Activated T-helper 17 cell treated with anti-CD3 and anti-CD28 coated beads, Interleukin-2, amount 50 U/mL, for 72 hours (primary cell): ENCODE data around the gene MYO15A. TPM values are rescaled to one million over a fixed set of nuclear protein-coding genes. Genes with fewer than 3 reads are reported as not detected.

Experiments used
- ATAC-seq: fragments of 150-1000 bp; cut with Tn5 transposase; replicated peaks from 2 replicates; pipeline ENCODE4 v1.10.0; 2021; ENCODE audit warnings: mild to moderate bottlenecking, moderate library complexity
- H3K27ac Mint-ChIP-seq: one replicate; pipeline ENCODE4 v1.8.0; 2022; ENCODE audit warnings: mixed read lengths
- H3K27me3 Mint-ChIP-seq: one replicate; pipeline ENCODE4 v1.8.0; 2022; ENCODE audit warnings: mixed read lengths
- H3K36me3 Mint-ChIP-seq: one replicate; pipeline ENCODE4 v1.8.0; 2022; ENCODE audit warnings: low read depth, mild to moderate bottlenecking, mixed read lengths
- H3K4me1 Mint-ChIP-seq: one replicate; pipeline ENCODE4 v1.8.0; 2022; ENCODE audit warnings: mixed read lengths
- H3K4me3 Mint-ChIP-seq: one replicate; pipeline ENCODE4 v1.8.0; 2022; ENCODE audit warnings: mild to moderate bottlenecking, mixed read lengths
- H3K9me3 Mint-ChIP-seq: one replicate; pipeline ENCODE4 v1.8.0; 2022; ENCODE audit warnings: mixed read lengths
- total RNA-seq, 2 donors: library from RNA; stranded (reverse); gene quantifications; one replicate each; pipeline ENCODE4 v1.2.3, GENCODE V29; 2022

Gene MYO15A
- total RNA-seq, 2 donors from 2014 or later, result 1.0 to 6.0 TPM

GRCh38 chr17:18132711-18133110 lies 24.2 kb downstream of the MYO15A start:
- ATAC-seq, result no peak
- Mint-ChIP-seq H3K27me3 (no peaks in the 10 kb centered on the region), H3K4me3 (no peak overlapping the region), H3K36me3 (no peaks in the 10 kb centered on the region), H3K27ac (no peak overlapping the region), H3K9me3 (no peaks in the 10 kb centered on the region), H3K4me1 (no peaks in the 10 kb centered on the region)

GRCh38 chr17:18136357-18136756 lies 27.8 kb downstream of the MYO15A start:
- no peaks in the 10 kb centered on the region for H3K36me3 Mint-ChIP-seq
- no peaks in the 10 kb centered on the region for H3K27me3 Mint-ChIP-seq
- no peak for ATAC-seq

GRCh38 chr17:18138065-18138749 lies 29.7 kb downstream of the MYO15A start:
- Mint-ChIP-seq H3K4me3 (no peak overlapping the region), H3K27me3 (no peaks in the 10 kb centered on the region), H3K4me1 (no peaks in the 10 kb centered on the region), H3K9me3 (no peaks in the 10 kb centered on the region), H3K27ac (no peak overlapping the region), H3K36me3 (no peaks in the 10 kb centered on the region)
- no peak for ATAC-seq

More at GRCh38 chr17:18136357-18136756, 27.8 kb downstream of the MYO15A start:
- H3K9me3 Mint-ChIP-seq, result no peaks in the 10 kb centered on the region
- H3K27ac Mint-ChIP-seq, result no peak overlapping the region
- no peaks in the 10 kb centered on the region for H3K4me1 Mint-ChIP-seq
- H3K4me3 Mint-ChIP-seq, result no peak overlapping the region

- H3K27me3 Mint-ChIP-seq, result no peaks in the 10 kb centered on the region
- ATAC-seq, result no peak
- no peaks in the 10 kb centered on the region for H3K36me3 Mint-ChIP-seq
- H3K27ac Mint-ChIP-seq, result no peak overlapping the region
- no peaks in the 10 kb centered on the region for H3K4me1 Mint-ChIP-seq
- H3K9me3 Mint-ChIP-seq, result no peaks in the 10 kb centered on the region
- no peak overlapping the region for H3K4me3 Mint-ChIP-seq
Measured at GRCh38 chr17:18139092-18139491, 30.5 kb downstream of the MYO15A start.

GRCh38 chr17:18139498-18139897 lies 30.9 kb downstream of the MYO15A start:
- no peaks in the 10 kb centered on the region for H3K36me3 Mint-ChIP-seq
- H3K9me3 Mint-ChIP-seq, result no peaks in the 10 kb centered on the region
- H3K27ac Mint-ChIP-seq, result no peak overlapping the region
- H3K4me3 Mint-ChIP-seq, result no peak overlapping the region
- H3K4me1 Mint-ChIP-seq, result no peaks in the 10 kb centered on the region
- ATAC-seq, result no peak
- H3K27me3 Mint-ChIP-seq, result no peaks in the 10 kb centered on the region

- Mint-ChIP-seq H3K9me3 (no peaks in the 10 kb centered on the region), H3K27me3 (no peaks in the 10 kb centered on the region), H3K4me1 (no peaks in the 10 kb centered on the region), H3K4me3 (no peak overlapping the region), H3K27ac (no peak overlapping the region), H3K36me3 (no peaks in the 10 kb centered on the region)
- ATAC-seq, result no peak
Measured at GRCh38 chr17:18139949-18140348, 31.4 kb downstream of the MYO15A start.

GRCh38 chr17:18140648-18141047 lies 32.1 kb downstream of the MYO15A start:
- H3K4me3 Mint-ChIP-seq, result no peak overlapping the region
- H3K27me3 Mint-ChIP-seq, result no peaks in the 10 kb centered on the region
- no peaks in the 10 kb centered on the region for H3K36me3 Mint-ChIP-seq
- H3K4me1 Mint-ChIP-seq, result no peaks in the 10 kb centered on the region
- H3K9me3 Mint-ChIP-seq, result no peaks in the 10 kb centered on the region
- ATAC-seq, result no peak
- H3K27ac Mint-ChIP-seq, result no peak overlapping the region

GRCh38 chr17:18141210-18141803 lies 32.8 kb downstream of the MYO15A start:
- no peaks in the 10 kb centered on the region for H3K27me3 Mint-ChIP-seq
- H3K36me3 Mint-ChIP-seq, result no peaks in the 10 kb centered on the region
- no peak overlapping the region for H3K4me3 Mint-ChIP-seq
- no peaks in the 10 kb centered on the region for H3K4me1 Mint-ChIP-seq
- ATAC-seq, result peak; percentile 54
- H3K9me3 Mint-ChIP-seq, result no peaks in the 10 kb centered on the region
- H3K27ac Mint-ChIP-seq, result no peak overlapping the region

GRCh38 chr17:18142417-18142816 lies 33.9 kb downstream of the MYO15A start:
- no peaks in the 10 kb centered on the region for H3K9me3 Mint-ChIP-seq
- no peaks in the 10 kb centered on the region for H3K27me3 Mint-ChIP-seq
- H3K4me1 Mint-ChIP-seq, result no peaks in the 10 kb centered on the region
- H3K36me3 Mint-ChIP-seq, result no peaks in the 10 kb centered on the region
- no peak overlapping the region for H3K27ac Mint-ChIP-seq
- ATAC-seq, result no peak
- H3K4me3 Mint-ChIP-seq, result no peak overlapping the region

- H3K27ac Mint-ChIP-seq, result no peak overlapping the region
- H3K27me3 Mint-ChIP-seq, result no peaks in the 10 kb centered on the region
- no peak for ATAC-seq
- H3K4me1 Mint-ChIP-seq, result no peaks in the 10 kb centered on the region
- no peak overlapping the region for H3K4me3 Mint-ChIP-seq
- no peaks in the 10 kb centered on the region for H3K9me3 Mint-ChIP-seq
- no peaks in the 10 kb centered on the region for H3K36me3 Mint-ChIP-seq
Measured at GRCh38 chr17:18143044-18143936, 34.7 kb downstream of the MYO15A start.

- ATAC-seq, result no peak
- Mint-ChIP-seq H3K36me3 (no peaks in the 10 kb centered on the region), H3K9me3 (no peaks in the 10 kb centered on the region), H3K4me3 (no peak overlapping the region), H3K27ac (peak overlapping the region; percentile 48), H3K27me3 (no peaks in the 10 kb centered on the region), H3K4me1 (no peaks in the 10 kb centered on the region)
Measured at GRCh38 chr17:18144261-18144660, 35.7 kb downstream of the MYO15A start.

- Mint-ChIP-seq H3K27me3 (no peaks in the 10 kb centered on the region), H3K36me3 (no peaks in the 10 kb centered on the region), H3K4me3 (no peak overlapping the region), H3K27ac (peak overlapping the region; percentile 48), H3K4me1 (no peaks in the 10 kb centered on the region), H3K9me3 (no peaks in the 10 kb centered on the region)
- ATAC-seq, result no peak
Measured at GRCh38 chr17:18144855-18145254, 36.3 kb downstream of the MYO15A start.

- Mint-ChIP-seq H3K4me1 (no peaks in the 10 kb centered on the region), H3K9me3 (no peaks in the 10 kb centered on the region), H3K27me3 (no peaks in the 10 kb centered on the region), H3K36me3 (no peaks in the 10 kb centered on the region), H3K4me3 (no peak overlapping the region), H3K27ac (peak overlapping the region; percentile 49)
- ATAC-seq, result no peak
Measured at GRCh38 chr17:18145811-18146210, 37.3 kb downstream of the MYO15A start.

GRCh38 chr17:18146259-18146658 lies 37.7 kb downstream of the MYO15A start:
- H3K4me3 Mint-ChIP-seq, result no peak overlapping the region
- H3K4me1 Mint-ChIP-seq, result no peaks in the 10 kb centered on the region
- no peaks in the 10 kb centered on the region for H3K27me3 Mint-ChIP-seq
- no peaks in the 10 kb centered on the region for H3K36me3 Mint-ChIP-seq
- peak overlapping the region; percentile 49 for H3K27ac Mint-ChIP-seq
- ATAC-seq, result no peak
- H3K9me3 Mint-ChIP-seq, result no peaks in the 10 kb centered on the region

- ATAC-seq, result no peak
- H3K4me3 Mint-ChIP-seq, result no peak overlapping the region
- peak overlapping the region; percentile 73 for H3K27ac Mint-ChIP-seq
- no peaks in the 10 kb centered on the region for H3K36me3 Mint-ChIP-seq
- no peaks in the 10 kb centered on the region for H3K9me3 Mint-ChIP-seq
- H3K27me3 Mint-ChIP-seq, result no peaks in the 10 kb centered on the region
- H3K4me1 Mint-ChIP-seq, result no peaks in the 10 kb centered on the region
Measured at GRCh38 chr17:18146980-18147379, 38.4 kb downstream of the MYO15A start.
